GM12878 (cell line): ENCODE measurements around the gene STK16. TPM values are rescaled to one million over a fixed set of nuclear protein-coding genes. Genes with fewer than 3 reads are reported as not detected.

Experiments
- ATF7 ChIP-seq: fragments of 450-650 bp; IDR thresholded peaks from 2 replicates; pipeline ENCODE4 v1.6.1; 2016; ENCODE audit warnings: low read depth, mild to moderate bottlenecking
- BHLHE40 ChIP-seq, 2 experiments: fragments of 450-650 bp in 1 of 2; IDR thresholded peaks; 2 replicates each; pipeline ENCODE4 v1.6.1; 2011 to 2017; ENCODE audit warnings: low read depth in 2 of 2, borderline replicate concordance in 1 of 2, improper control_type of control experiment in 1 of 2, low read length in 1 of 2, mild to moderate bottlenecking in 1 of 2
- CBX3 ChIP-seq: fragments of 200-600 bp; sonication (generic); IDR thresholded peaks from 2 replicates; pipeline ENCODE4 v1.6.1; 2016; ENCODE audit warnings: low read depth, borderline replicate concordance
- CBX5 ChIP-seq: sonication (generic); IDR thresholded peaks from 2 replicates; pipeline ENCODE4 v1.6.1; 2016; ENCODE audit warnings: low read depth, moderate library complexity, mild to moderate bottlenecking, inconsistent platforms
- CREB1 ChIP-seq: IDR thresholded peaks from 2 replicates; pipeline ENCODE4 v1.6.1; 2012; ENCODE audit warnings: low read depth, mild to moderate bottlenecking, inconsistent platforms
- GATAD2B ChIP-seq: fragments of 450-650 bp; conservative IDR thresholded peaks from 2 replicates; pipeline ENCODE4 v1.6.1; 2017; ENCODE audit warnings: low read depth, mild to moderate bottlenecking, moderate library complexity
- HDAC2 ChIP-seq: fragments of 200-600 bp; sonication (generic); IDR thresholded peaks from 2 replicates; pipeline ENCODE4 v1.6.1; 2017
- HDGF ChIP-seq: fragments of 450-650 bp; IDR thresholded peaks from 2 replicates; pipeline ENCODE4 v1.6.1; 2016; ENCODE audit warnings: antibody characterized with exemption
- IRF5 ChIP-seq: fragments of 450-650 bp; IDR thresholded peaks from 2 replicates; pipeline ENCODE4 v1.6.1; 2017; ENCODE audit warnings: borderline replicate concordance
- JUNB ChIP-seq: IDR thresholded peaks from 2 replicates; pipeline ENCODE4 v1.6.1; 2016; ENCODE audit warnings: antibody characterized with exemption, mild to moderate bottlenecking
- MTA2 ChIP-seq: fragments of 450-650 bp; IDR thresholded peaks from 2 replicates; pipeline ENCODE4 v1.6.1; 2016; ENCODE audit warnings: low read depth, mild to moderate bottlenecking, moderate library complexity
- RB1 ChIP-seq: fragments of 450-650 bp; formaldehyde crosslinking; IDR thresholded peaks from 2 replicates; pipeline ENCODE4 v1.6.1; 2017; ENCODE audit warnings: mild to moderate bottlenecking, borderline replicate concordance
- RELB ChIP-seq: fragments of 450-650 bp; IDR thresholded peaks from 2 replicates; pipeline ENCODE4 v1.6.1; 2017; ENCODE audit warnings: low read depth, mild to moderate bottlenecking, moderate library complexity
- SREBF2 ChIP-seq: IDR thresholded peaks from 2 replicates; pipeline ENCODE4 v1.6.1; 2012; ENCODE audit warnings: mild to moderate bottlenecking, low read length
- TARDBP ChIP-seq: IDR thresholded peaks from 2 replicates; pipeline ENCODE4 v1.6.1; 2016; ENCODE audit warnings: borderline replicate concordance
- WRNIP1 ChIP-seq: IDR thresholded peaks from 2 replicates; pipeline ENCODE4 v1.6.1; 2011; ENCODE audit warnings: low read depth, low read length, improper control_type of control experiment, borderline replicate concordance
- ZBTB11 ChIP-seq: fragments of 450-650 bp; formaldehyde crosslinking; IDR thresholded peaks from 2 replicates; pipeline ENCODE4 v1.5.0; 2022; ENCODE audit warnings: mild to moderate bottlenecking, missing genetic modification characterization
- ZNF217 ChIP-seq: fragments of 450-650 bp; IDR thresholded peaks from 2 replicates; pipeline ENCODE4 v1.6.1; 2017; ENCODE audit warnings: antibody characterized with exemption, mild to moderate bottlenecking
- polyA plus RNA-seq, 11 experiments: library from polyadenylated mRNA; depleted of rRNA in 4 of 11; unstranded in 6 of 11; stranded (reverse) in 5 of 11; fragments of >200 nt; fragmentation: Nextera tagmentation in 4 of 11; fragmentation: Illumina TruSeq in 1 of 11; extraction: Ambion mirVana in 4 of 11; extraction: Trizol in 1 of 11; gene quantifications; 1 replicate in 1 of 11; 2 replicates in 10 of 11; pipeline versions ENCODE4 v1.2.1 to v1.2.3, GENCODE V29; 2011 to 2016; ENCODE audit warnings: inconsistent platforms in 2 of 11, missing spikeins in 2 of 11, low read depth in 1 of 11
- total RNA-seq, 4 experiments: library from RNA; depleted of rRNA in 3 of 4; stranded (reverse); fragments of >200 nt in 3 of 4; fragmentation: Illumina TruSeq in 1 of 4; extraction: Trizol in 1 of 4; gene quantifications; 2 replicates each; pipeline versions ENCODE4 v1.2.1 to v1.2.3, GENCODE V29; 2013 to 2021
- TF ChIP-seq, protein P1 (sequence below): IDR thresholded peaks from 2 replicates; pipeline ENCODE4 v1.6.1; 2012; ENCODE audit warnings: low read depth, low read length, improper control_type of control experiment
- TF ChIP-seq, protein P2 (sequence below): IDR thresholded peaks from 2 replicates; pipeline ENCODE4 v1.6.1; 2011; ENCODE audit warnings: low read depth, low read length, improper control_type of control experiment, borderline replicate concordance
- TF ChIP-seq, protein P3 (sequence below): IDR thresholded peaks from 2 replicates; pipeline ENCODE4 v1.6.1; 2012; ENCODE audit warnings: low read depth, low read length, improper control_type of control experiment
- TF ChIP-seq, protein P4 (sequence below): IDR thresholded peaks from 2 replicates; pipeline ENCODE4 v1.6.1; 2012; ENCODE audit warnings: low read depth, low read length, improper control_type of control experiment

Gene STK16
- total and polyA plus RNA-seq, 10 of the 15 experiments (the other 5 are each of a cell fraction or from before 2014, with no cell fraction given): 4.3 to 50.1 (median 17.9) TPM

DNA sequence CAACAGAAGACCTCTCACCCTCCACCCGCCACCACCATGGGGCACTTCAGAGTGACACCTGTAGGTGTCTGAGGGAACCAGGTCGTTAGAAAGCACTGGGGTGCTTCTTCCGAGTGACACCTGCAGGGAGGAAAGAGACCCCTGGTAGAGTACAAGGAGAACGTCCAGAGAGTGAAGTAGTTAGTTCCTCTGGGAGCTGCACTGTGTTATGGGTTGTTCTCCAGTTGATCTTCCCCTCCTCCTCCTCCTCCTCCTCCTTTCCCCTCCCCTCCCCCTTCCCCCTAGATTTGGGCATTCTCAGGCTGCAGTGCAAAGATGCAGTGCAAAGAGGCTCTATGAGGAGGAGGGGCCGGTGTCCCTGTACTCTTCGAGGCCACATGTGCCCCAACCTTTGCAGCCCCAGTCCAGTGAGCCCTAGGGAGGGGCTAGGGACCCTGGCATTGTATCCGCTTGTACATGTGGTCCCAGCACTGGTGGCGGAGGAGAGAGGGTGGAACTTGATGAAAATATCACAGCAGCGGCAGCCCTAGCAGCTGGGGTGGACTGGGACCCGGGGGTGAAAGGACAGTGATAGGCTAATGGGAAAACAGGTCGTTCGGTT, 34.7 kb downstream of the STK16 start (continued):
- TF ChIP-seq CBX3 (no peak), CBX5 (no peak), MTA2 (peak; percentile 32), IRF5 (no peak), ATF7 (peak; percentile 16; the same call in 1 of the 2 replicates), SREBF2 (no peak), CREB1 (no peak), JUNB (no peak), ZNF217 (no peak), WRNIP1 (0 out of 2 replicates have a peak, but pooled peaks have one; percentile 52), GATAD2B (no peak), RB1 (no peak), ZBTB11 (CRISPR knock-in tag) (no peak), HDGF (no peak), HDAC2 (no peak), RELB (no peak), BHLHE40 (IDR thresholded peaks at IDR 0.05; ENCODE audit: borderline replicate concordance in 1 of 2, low read depth in 2 of 2, low read length in 1 of 2) (no peak), TARDBP (no peak)
- TF ChIP-seq, protein P1, sequence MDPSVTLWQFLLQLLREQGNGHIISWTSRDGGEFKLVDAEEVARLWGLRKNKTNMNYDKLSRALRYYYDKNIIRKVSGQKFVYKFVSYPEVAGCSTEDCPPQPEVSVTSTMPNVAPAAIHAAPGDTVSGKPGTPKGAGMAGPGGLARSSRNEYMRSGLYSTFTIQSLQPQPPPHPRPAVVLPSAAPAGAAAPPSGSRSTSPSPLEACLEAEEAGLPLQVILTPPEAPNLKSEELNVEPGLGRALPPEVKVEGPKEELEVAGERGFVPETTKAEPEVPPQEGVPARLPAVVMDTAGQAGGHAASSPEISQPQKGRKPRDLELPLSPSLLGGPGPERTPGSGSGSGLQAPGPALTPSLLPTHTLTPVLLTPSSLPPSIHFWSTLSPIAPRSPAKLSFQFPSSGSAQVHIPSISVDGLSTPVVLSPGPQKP: no peak
- TF ChIP-seq, protein P2, sequence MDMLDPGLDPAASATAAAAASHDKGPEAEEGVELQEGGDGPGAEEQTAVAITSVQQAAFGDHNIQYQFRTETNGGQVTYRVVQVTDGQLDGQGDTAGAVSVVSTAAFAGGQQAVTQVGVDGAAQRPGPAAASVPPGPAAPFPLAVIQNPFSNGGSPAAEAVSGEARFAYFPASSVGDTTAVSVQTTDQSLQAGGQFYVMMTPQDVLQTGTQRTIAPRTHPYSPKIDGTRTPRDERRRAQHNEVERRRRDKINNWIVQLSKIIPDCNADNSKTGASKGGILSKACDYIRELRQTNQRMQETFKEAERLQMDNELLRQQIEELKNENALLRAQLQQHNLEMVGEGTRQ: no peak
- TF ChIP-seq, protein P3, sequence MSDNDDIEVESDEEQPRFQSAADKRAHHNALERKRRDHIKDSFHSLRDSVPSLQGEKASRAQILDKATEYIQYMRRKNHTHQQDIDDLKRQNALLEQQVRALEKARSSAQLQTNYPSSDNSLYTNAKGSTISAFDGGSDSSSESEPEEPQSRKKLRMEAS: no peak
- TF ChIP-seq, protein P4, sequence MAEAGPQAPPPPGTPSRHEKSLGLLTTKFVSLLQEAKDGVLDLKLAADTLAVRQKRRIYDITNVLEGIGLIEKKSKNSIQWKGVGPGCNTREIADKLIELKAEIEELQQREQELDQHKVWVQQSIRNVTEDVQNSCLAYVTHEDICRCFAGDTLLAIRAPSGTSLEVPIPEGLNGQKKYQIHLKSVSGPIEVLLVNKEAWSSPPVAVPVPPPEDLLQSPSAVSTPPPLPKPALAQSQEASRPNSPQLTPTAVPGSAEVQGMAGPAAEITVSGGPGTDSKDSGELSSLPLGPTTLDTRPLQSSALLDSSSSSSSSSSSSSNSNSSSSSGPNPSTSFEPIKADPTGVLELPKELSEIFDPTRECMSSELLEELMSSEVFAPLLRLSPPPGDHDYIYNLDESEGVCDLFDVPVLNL: no peak
